ENCODE data around the gene TMEM63B. TPM values are rescaled to one million over a fixed set of nuclear protein-coding genes. Genes with fewer than 3 reads are reported as not detected.

The TMEM63B gene
- total and polyA plus RNA-seq, 9 of the 15 experiments (the other 6 are each of a cell fraction or from before 2014, with no cell fraction given), result 0.14 to 39.4 (median 14.4) TPM

DNA sequence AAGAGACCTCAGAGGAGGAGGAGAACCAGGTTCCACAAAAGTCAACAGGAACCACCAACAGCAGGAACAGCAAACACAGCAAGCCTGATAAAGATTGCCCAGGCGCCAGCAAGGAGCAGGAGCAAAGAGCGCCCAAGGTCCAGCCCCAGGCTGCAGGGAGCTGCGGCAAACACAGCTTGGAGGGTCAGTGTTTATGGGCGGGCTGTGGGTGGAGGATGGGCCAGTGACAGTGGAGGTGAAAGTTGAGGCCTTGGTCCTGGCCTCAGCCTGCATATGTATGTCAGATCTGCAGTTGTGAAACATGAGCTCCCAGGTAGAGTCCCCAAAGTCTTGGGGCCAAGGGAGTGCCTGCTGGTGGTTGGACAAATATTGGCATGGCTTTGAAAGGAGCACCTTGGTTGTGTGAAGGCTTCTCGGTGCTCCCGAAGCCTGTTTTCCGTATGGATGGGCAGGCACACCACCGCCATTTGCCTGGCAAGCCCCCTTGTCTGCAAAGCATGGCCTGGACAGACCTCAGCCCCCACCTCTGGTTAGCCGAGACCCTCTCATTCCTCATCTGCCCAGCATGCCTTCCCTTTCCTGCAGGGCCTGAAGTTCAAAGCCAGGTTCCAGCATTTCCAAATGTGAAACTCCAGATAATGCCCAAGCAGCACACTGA is 29.3 kb downstream of the TMEM63B start:
- intact Hi-C loops (cut with micrococcal nuclease), result no loop called here
- Histone ChIP-seq H2AFZ (ENCODE audit: low read depth, low read length) (no peak overlapping the region), H3K79me2 (ENCODE audit: control insufficient read depth, insufficient read depth, low read length) (no peaks in the 10 kb centered on the region), H3K4me3 (no peak overlapping the region), H3K36me3 (ENCODE audit: control insufficient read depth, insufficient read depth, low read length) (peaks cover 25% of the 10 kb centered on the region; the same call in 1 of the 3 replicates), H3K4me1 (replicated peaks in 1 of 2; ENCODE audit: control insufficient read depth in 2 of 2, insufficient read depth in 2 of 2, low read length in 2 of 2) (peaks cover 3 to 26% of the 10 kb centered on the region in 2 experiments; a peak in 3 of 5 replicates), H3K27me3 (ENCODE audit: control insufficient read depth in 2 of 2, insufficient read depth in 2 of 2, low read length in 2 of 2) (no peaks in the 10 kb centered on the region), H3K27ac (ENCODE audit: extremely low read depth, low read depth, low read length) (no peak overlapping the region), H3K9ac (ENCODE audit: insufficient read depth in 1 of 2, low read depth in 2 of 2, low read length in 2 of 2) (peak overlapping the region in 1 of 2 experiments; percentile 79; a peak in 2 of 4 replicates), H4K20me1 (replicated peaks; ENCODE audit: control insufficient read depth, insufficient read depth, low read length) (0 out of 2 replicates have a peak, but pooled peaks cover 3% of the 10 kb centered on the region), H3K9me1 (ENCODE audit: control insufficient read depth, insufficient read depth, low read length) (no peaks in the 10 kb centered on the region), H3K9me3 (replicated peaks; ENCODE audit: control insufficient read depth, insufficient read depth, low read depth, low read length) (no peaks in the 10 kb centered on the region), H3K4me2 (ENCODE audit: insufficient read depth, low read length) (no peak overlapping the region)
- in situ Hi-C loops (cut with MboI), result no loop called here
- ChIA-PET POLR2A (interaction anchor here (0.7 to 1.1 kb wide), 4 partner anchors 13 to 91 kb away, joined by 3 to 5 read pairs (median 4); partner anchors contain the start of gene HSP90AB1), CTCF (ENCODE audit: low intra/inter-chr PET ratio) (interaction anchor here (0.6 kb wide), 1 partner anchor 156 kb away, joined by 3 read pairs; the partner anchor contains the start of gene AARS2)
- FAIRE-seq, result peak; percentile 42
- WGBS (ENCODE audit: insufficient coverage, low coverage, missing lambda C conversion rate), result 62% methylated on average over 9 of the region's 9 CpGs
- DNase-seq (ENCODE audit: extremely low read depth in 1 of 4, low spot score in 3 of 4), result no peak
- no TSS peak for BruUV-seq (replicated peaks)
- ATAC-seq, result peak; percentile 30
- TF ChIP-seq POLR3G (IDR thresholded peaks at IDR 0.05; ENCODE audit: extremely low read depth, insufficient read length, insufficient replicate concordance) (no peak), ZNF12 (CRISPR knock-in tag; IDR thresholded peaks at IDR 0.05) (no peak), ZNF583 (CRISPR knock-in tag; IDR thresholded peaks at IDR 0.05) (no peak), EWSR1 (IDR thresholded peaks at IDR 0.05; ENCODE audit: borderline replicate concordance, low read depth, partially characterized antibody) (no peak), ETV6 (IDR thresholded peaks at IDR 0.05; ENCODE audit: borderline replicate concordance in 1 of 2, low read depth in 2 of 2, low read length in 1 of 2) (no peak), ETV6 (CRISPR knock-in tag; IDR thresholded peaks at IDR 0.05; ENCODE audit: borderline replicate concordance) (no peak), ELK3 (CRISPR knock-in tag; IDR thresholded peaks at IDR 0.05) (no peak), CREBBP (IDR thresholded peaks at IDR 0.05; ENCODE audit: low read depth, low read length) (no peak), SOX6 (IDR thresholded peaks at IDR 0.05) (no peak), ZNF239 (CRISPR knock-in tag; IDR thresholded peaks at IDR 0.05) (no peak), HSF4 (CRISPR knock-in tag; IDR thresholded peaks at IDR 0.05; ENCODE audit: borderline replicate concordance) (no peak), TBP (optimal IDR thresholded peaks at IDR 0.05; ENCODE audit: low read depth, low read length) (no peak), ZBTB33 (CRISPR knock-in tag; IDR thresholded peaks at IDR 0.05) (0 out of 2 replicates have a peak, but pooled peaks have one; percentile 31), SMC3 (conservative IDR thresholded peaks at IDR 0.05; ENCODE audit: insufficient read depth, low read depth, low read length) (no peak), BHLHE40 (IDR thresholded peaks at IDR 0.05; ENCODE audit: low read length) (no peak), KLF6 (CRISPR knock-in tag; IDR thresholded peaks at IDR 0.05; ENCODE audit: borderline replicate concordance) (no peak), HNRNPH1 (optimal IDR thresholded peaks at IDR 0.05; ENCODE audit: low read depth, low read length) (no peak), KDM5B (IDR thresholded peaks at IDR 0.05; ENCODE audit: insufficient replicate concordance, low read depth, low read length) (no peak), FOXO4 (CRISPR knock-in tag; IDR thresholded peaks at IDR 0.05) (no peak)
